UCSD-AML1 (cell line): ENCODE measurements around the gene C1QC.
A peak's percentile ranks its signal among the peaks of the same experiment; 100 is the strongest.
"Not testable (repeated sequence)": the region's sequence is repeated elsewhere in the genome, so short reads cannot be mapped to it uniquely, and the experiment has no call there.

Experiments used
- DNase-seq: peaks from one replicate; lab custom pipeline; 2025; ENCODE audit not compliant: unreplicated experiment; lab: John Stamatoyannopoulos, UW

The C1QC gene

GRCh38 chr1:22645931-22646330 is 2.5 kb downstream of the C1QC start:
- no peak for DNase-seq

GRCh38 chr1:22646384-22646783 is 3.0 kb downstream of the C1QC start:
- no peak for DNase-seq

GRCh38 chr1:22650089-22650693 is 6.8 kb downstream of the C1QC start:
- no peak for DNase-seq

GRCh38 chr1:22651941-22652856 is 8.8 kb downstream of the C1QC start:
- no peak for DNase-seq

- DNase-seq, result no peak
Measured at GRCh38 chr1:22652881-22653316, 9.5 kb downstream of the C1QC start, which contains the start of gene C1QB. C1QB (plus strand) TSS chr1:22653236; CDS start chr1:22659463, 6,227 bp downstream.

- no peak for DNase-seq
Measured at GRCh38 chr1:22654692-22655091, 11.3 kb downstream of the C1QC start.

- DNase-seq, result no peak
Measured at GRCh38 chr1:22658385-22659163, 15.1 kb downstream of the C1QC start.

- DNase-seq, result no peak
Measured at GRCh38 chr1:22660716-22661241, 17.3 kb downstream of the C1QC start.

GRCh38 chr1:22661880-22662279 is 18.4 kb downstream of the C1QC start:
- no peak for DNase-seq

GRCh38 chr1:22662318-22662717 is 18.9 kb downstream of the C1QC start:
- DNase-seq, result no peak

GRCh38 chr1:22662986-22663408 is 19.6 kb downstream of the C1QC start:
- DNase-seq, result no peak

- peak; percentile 41 for DNase-seq
Measured at GRCh38 chr1:22665752-22666151, 22.3 kb downstream of the C1QC start.

GRCh38 chr1:22666412-22666811 is 23.0 kb downstream of the C1QC start:
- no peak for DNase-seq

- not testable (repeated sequence) for DNase-seq
Measured at GRCh38 chr1:22668840-22669239, 25.4 kb downstream of the C1QC start.

GRCh38 chr1:22670352-22670975 is 27.0 kb downstream of the C1QC start:
- no peak for DNase-seq

GRCh38 chr1:22671999-22672398 is 28.6 kb downstream of the C1QC start:
- no peak for DNase-seq

GRCh38 chr1:22673486-22674409 is 30.3 kb downstream of the C1QC start:
- peak; percentile 48 for DNase-seq

GRCh38 chr1:22674410-22674749 is 30.9 kb downstream of the C1QC start:
- DNase-seq, result no peak

GRCh38 chr1:22676151-22676550 is 32.7 kb downstream of the C1QC start:
- not testable (repeated sequence) for DNase-seq
